SIG-M5 (cell line): Measurements from ENCODE around the gene TBCCD1.
"Not testable (repeated sequence)": the region's sequence is repeated elsewhere in the genome, so short reads cannot be mapped to it uniquely, and the experiment has no call there.

Source experiments
- DNase-seq: peaks from one replicate; lab custom pipeline; 2025; lab: John Stamatoyannopoulos, UW

TBCCD1 gene

DNA sequence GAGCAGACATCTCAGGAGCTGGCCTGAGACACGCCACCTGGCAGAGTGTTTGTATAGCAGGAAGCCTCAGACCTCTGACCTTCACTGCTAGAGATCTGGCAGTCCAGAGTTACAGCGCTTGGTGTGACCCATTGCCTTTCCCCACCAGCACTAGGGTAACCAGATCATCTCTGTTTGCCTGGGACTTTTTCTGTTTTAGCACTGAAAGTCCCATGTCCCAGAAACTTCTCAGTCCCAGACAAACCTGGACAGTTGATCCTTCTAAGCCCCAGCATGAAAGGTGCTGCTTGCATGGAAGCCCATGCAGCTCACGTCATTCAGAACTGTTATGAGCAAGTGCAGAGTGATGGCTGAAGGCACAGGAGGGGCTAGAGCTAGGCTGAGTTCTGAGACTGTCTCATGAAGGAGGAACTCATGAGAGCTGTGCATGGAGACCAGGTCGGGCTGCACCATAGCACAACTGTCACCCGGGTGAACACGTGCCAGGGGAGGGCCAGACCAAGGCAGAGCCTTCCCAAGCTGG is 27.5 kb upstream of the TBCCD1 start:
- DNase-seq, result no peak

GRCh38 chr3:186593862-186594261 is 26.7 kb upstream of the TBCCD1 start:
- no peak for DNase-seq

GRCh38 chr3:186592682-186593081 is 25.5 kb upstream of the TBCCD1 start:
- DNase-seq, result no peak

GRCh38 chr3:186590580-186591295 is 23.6 kb upstream of the TBCCD1 start:
- DNase-seq, result no peak

GRCh38 chr3:186589856-186590579 is 22.9 kb upstream of the TBCCD1 start:
- DNase-seq, result no peak

DNA sequence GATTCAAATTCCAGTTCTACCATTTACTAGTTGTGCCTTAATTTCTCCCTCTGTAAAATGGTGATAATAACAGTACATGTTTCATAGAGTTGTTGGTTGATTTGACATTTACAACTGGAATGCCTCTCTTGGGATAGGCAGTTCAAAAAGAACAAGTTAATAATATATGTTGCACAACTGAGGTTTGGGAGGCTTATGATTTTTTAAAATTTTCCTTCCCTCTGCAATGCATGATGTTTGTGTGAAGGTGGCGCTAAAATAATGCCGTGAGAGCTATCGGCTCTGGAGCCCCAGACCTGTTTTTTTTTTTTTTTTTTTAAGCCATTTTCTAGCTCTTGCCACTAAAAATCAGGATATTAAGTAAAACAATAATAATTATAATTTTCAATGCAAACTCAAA is 22.0 kb upstream of the TBCCD1 start:
- no peak for DNase-seq

DNA sequence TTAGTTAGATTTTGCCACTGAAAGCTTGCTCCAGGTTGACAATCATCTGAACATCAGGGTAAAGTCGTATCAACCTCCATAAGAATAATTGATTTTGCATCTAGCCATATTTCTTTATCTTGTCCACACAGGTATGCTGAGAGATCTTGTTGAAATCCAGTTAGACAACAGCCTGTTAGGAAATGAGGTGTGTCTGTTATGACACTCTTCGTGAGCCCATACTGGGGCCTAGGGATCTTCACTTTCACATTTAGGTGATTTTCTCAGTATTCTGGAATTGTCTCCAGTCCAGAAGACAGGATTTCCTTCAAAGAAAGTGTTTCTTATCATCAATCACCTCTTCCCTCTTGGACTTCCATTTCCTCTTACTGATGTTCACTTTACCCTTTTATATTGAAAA is 21.5 kb upstream of the TBCCD1 start:
- DNase-seq, result no peak

- DNase-seq, result no peak
Observed at GRCh38 chr3:186587183-186587582, 20.0 kb upstream of the TBCCD1 start.

GRCh38 chr3:186586245-186586644 is 19.1 kb upstream of the TBCCD1 start:
- DNase-seq, result not testable (repeated sequence)

DNA sequence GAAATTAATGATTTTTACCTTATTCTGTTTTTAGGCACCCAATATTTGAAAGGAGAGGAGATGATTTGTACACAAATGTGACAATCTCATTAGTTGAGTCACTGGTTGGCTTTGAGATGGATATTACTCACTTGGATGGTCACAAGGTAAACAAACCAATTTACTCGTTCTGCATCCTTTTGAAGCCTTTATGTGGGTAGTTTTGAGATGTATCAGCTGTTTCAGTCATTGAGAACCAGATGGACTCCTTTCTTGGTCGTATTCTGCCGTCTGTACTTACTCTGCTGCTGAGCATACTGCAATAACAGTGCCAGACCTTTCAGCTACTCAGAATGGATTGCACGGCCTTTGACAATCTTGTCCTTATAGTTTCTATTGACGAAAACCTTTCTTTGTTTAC is 16.7 kb upstream of the TBCCD1 start:
- DNase-seq, result no peak

- no peak for DNase-seq
Observed at GRCh38 chr3:186582541-186582940, 15.4 kb upstream of the TBCCD1 start.

DNA sequence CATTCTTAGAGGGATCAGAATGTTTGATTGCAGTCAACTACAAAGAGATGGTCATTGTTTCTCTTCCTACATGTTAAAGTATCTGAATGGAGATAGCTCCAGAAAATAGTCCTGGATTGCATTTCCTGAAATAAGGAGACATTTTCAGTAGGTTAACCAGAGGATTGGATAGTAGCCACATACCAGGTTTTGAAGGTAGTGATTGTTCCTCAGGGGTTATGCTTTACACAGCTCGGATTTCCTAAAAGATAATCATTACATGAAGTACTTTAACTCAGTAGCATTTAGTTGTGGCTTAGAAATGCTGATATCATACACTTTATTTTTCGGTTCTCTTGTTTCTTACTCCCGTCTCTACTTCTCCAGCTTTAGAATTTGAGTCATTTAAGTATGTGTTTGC is 13.6 kb upstream of the TBCCD1 start:
- no peak for DNase-seq

DNA sequence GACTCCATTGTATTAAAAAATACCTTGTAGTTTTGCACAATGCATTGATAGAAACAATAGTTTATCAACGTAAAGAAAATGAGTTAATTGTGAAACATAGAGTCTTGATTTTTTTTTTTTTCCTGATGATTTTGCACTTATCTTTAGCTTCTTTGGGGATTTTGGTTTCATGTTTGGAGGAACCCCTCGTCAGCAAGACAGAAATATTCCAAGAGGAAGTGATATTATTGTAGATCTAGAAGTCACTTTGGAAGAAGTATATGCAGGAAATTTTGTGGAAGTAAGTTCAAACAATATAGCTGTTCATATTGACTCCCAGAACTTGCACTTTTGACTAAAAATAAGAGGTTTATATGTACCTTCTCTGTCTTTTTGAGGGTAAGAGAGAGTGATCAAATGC is 10.4 kb upstream of the TBCCD1 start:
- no peak for DNase-seq

- no peak for DNase-seq
Observed at GRCh38 chr3:186571644-186572013, 4.5 kb upstream of the TBCCD1 start.

DNA sequence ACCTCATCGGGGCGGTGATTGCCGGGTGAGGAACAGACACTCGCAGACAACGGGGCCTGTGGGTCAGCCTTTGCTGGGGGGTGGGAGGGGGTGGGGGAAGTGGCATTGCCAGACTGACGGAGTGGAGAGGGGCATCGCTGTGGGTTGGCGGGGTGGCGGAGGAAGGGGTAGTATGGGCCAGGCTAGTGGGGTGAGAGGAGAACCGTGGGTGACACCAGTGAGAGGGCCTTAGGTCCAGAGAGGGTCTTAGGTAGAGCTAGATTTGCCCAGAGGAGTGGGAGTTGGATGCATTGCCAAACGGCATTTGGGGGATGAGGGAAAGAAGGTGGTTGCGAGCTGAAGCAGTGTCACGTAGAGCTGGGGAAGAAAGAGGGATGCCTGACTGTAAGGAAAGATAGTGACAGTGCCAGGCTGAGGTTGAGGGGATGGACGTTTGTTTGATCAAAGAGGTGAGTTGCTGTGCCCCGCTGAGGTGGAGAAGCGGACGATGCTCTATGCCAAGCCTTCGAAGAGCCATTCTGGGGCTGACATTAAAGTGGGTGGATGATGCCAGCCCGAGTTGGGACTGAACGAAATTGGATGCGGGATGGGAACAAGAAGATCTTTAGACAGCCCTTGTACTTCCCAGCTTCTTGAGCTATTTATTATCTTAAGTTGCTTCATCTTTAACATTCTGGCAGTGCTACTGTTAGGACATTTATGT is 4.0 kb upstream of the TBCCD1 start:
- no peak for DNase-seq

DNA sequence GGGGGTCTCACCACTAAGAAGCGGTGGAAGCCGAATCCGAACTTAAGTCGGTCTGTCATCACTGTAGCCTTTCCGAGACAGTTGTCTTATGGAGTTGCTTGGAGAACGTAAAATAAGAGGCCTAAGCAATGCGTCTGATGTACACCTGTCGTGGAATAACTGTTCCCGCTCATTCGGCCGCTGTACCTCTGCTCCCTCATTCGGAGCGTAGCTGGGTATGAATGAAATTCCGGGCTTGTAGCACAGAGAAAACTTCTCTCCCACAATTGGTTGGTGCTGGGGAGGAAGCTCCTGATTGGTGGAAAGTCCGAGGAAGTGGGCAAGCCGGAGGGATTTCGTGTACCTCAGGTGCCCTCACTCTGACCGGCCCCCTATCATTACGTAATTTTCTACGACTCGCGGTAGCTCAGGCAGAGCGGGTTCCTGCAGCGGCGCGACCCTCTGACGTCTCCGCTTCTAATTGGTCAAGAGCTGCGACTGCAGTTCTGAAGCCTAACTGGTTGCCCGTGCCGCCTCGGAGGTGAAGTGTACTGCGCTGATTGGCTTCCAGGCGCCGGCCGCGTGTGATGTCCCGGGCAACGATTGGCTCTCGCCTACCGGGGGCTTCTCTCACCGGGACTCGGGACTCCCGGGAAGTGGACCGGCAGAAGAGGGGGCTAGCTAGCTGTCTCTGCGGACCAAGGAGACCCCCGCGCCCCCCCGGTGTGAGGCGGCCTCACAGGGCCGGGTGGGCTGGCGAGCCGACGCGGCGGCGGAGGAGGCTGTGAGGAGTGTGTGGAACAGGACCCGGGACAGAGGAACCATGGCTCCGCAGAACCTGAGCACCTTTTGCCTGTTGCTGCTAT is 3.2 kb upstream of the TBCCD1 start, which contains the start of gene DNAJB11:
TSS of gene DNAJB11 (plus strand) at position 625 of the 845 bp plus-strand sequence. CDS start at position 803, 178 bp downstream.
- DNase-seq, result peak; percentile 98

- DNase-seq, result no peak
Observed at GRCh38 chr3:186569779-186570095, 2.6 kb upstream of the TBCCD1 start.

DNA sequence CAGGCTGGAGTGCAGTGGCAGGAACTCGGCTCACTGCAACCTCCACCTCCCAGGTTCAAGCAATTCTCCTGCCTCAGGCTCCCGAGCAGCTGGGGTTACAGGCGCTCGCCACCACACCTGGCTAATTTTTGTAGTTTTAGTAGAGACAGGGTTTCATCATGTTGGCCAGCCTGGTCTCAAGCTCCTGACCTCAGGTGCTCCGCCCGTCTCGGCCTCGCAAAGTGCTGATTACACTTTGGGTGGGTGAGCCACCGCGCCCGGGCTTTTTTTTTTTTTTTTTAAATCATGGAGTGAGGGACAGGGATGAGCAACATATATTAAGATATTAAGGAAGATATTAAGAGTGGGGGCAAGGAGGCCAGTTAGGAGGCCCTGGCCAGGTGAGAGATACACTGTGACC is 2.2 kb upstream of the TBCCD1 start:
- not testable (repeated sequence) for DNase-seq

GRCh38 chr3:186566772-186567071 is 417 bp downstream of the TBCCD1 start:
- no peak for DNase-seq

DNA sequence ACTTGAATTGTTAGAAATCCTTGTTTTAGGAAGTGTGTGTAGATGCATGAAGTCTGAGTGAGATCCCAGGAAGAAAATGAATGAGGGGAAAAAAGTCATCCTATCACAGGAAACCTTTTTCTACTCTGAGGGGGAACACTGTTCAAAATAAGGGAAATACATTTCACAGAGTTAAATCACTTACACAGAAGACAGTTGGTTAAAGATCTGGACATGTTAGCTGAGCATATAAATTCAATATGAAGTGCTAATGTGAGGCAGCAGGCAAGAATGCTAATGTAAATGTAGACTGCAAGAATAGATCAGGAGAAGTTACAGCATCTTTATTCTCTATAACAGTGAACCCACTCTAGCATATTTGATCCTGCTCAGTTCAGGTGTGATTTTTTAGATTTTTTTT is 2.6 kb downstream of the TBCCD1 start:
- DNase-seq, result no peak

DNA sequence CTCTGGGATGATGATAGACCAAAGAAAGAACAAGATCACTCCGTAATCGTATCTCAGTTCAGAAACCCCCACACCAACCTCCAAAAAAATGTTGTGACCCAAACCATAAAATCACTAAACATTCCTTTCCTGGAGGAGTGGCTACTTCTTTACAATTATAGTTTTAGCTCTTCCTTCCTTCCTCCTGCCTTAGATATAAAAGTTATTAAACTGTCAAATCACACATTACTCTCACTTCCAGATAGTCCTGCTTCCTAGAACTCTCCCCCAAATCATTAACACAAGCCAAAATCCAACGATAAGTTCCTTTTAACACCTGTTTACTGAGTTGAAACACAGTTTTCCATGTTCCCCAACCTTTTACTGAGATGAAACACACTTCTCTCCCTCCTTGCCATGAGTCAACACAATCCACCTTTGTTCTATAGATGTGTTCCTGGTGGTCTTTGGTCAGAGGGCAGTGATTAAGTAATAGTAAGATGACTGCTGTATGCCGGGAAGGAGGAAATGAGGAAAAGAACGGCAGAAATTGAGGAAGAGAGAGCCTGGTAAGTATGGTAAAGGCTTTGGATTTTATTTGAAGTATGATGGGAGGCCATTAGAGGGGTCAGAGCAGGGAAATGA is 14.6 kb downstream of the TBCCD1 start:
- no peak for DNase-seq

GRCh38 chr3:186551387-186551786 is 15.8 kb downstream of the TBCCD1 start:
- no peak for DNase-seq
